Non-pigmented ciliary epithelial cell (primary cell): ENCODE results near the gene ORM2.

ENCODE experiments used
- DNase-seq: peaks from one replicate; pipeline ENCODE4 v3.0.0-alpha.2; 2010; ENCODE audit warnings: low read depth

ORM2 gene

DNA sequence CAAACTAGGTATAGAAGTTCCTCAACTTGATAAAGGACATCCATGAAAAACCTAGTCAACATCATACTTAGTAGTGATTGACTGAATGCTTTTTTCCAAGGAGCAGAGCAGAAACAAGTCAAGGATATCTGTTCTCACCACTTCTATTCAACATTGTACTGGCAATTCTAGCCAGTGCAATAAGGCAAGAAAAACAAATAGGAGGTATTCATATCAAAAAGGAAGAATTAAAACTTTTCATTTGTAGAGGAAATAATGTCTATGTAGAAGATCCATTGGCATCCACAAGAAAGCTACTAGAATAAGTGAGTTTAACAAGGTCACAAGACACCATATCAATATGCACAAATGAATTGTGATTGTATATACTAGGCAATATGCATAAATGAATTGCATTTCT is 35.0 kb upstream of the ORM2 start:
- DNase-seq: no peak

DNA sequence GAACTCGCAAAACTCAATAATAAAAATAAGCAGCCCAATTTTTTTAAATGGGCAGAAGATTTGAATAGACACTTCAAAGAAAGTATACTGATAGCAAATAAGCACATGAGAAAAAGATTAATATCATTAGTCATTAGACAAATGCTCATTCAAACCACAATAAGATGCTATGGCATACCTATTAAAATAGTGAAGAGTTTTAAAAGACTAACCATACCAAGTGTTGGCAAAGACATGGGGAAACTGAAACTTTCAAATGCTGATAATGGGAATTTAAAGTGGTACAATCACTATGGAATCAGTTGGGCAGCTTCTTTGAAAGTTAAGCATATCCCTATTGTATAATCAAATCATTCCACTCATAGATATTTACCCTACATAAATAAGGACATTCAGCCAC is 33.3 kb upstream of the ORM2 start:
- no peak for DNase-seq

DNA sequence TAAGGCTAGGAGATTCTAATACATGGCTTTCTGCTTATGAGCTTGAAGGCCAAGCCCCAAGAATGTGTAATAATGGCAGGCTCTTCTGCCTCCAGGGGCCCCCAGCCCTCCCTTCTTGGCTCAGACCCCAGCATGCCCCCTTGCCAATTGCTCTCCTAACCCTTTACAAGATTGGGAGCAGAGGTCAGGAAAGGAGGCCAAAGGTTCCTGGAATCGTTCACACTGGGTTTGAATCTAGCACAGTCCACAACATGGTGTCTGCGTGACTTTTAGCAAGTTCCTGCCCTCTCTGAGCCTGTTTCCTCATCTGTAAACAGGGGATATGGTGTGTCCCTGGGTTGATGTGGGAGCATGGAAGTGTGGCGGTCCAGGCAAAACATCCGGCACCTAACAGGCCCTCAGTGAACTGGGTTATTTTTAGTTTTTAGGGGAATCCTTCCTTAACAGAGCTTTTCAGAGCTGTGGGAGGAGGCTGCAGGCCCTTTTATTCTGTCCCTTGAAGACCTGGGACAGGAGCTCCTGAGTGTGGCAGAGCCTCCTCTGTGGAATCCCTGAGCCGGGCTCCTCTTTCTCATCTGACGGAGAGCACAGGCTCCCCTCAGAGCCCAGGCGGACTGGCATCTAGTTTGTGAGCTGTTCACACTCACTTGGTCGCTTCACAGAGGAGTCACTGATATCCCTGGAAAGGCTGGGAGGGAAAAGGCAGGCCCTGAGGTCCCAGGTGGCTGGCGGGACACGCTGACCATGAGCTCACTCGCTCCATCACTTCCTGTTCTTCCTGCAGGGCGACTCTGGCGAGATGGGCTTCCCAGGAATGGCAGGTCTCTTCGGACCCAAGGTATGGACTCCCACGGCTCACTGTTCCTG is 30.1 kb upstream of the ORM2 start:
- DNase-seq: no peak

DNA sequence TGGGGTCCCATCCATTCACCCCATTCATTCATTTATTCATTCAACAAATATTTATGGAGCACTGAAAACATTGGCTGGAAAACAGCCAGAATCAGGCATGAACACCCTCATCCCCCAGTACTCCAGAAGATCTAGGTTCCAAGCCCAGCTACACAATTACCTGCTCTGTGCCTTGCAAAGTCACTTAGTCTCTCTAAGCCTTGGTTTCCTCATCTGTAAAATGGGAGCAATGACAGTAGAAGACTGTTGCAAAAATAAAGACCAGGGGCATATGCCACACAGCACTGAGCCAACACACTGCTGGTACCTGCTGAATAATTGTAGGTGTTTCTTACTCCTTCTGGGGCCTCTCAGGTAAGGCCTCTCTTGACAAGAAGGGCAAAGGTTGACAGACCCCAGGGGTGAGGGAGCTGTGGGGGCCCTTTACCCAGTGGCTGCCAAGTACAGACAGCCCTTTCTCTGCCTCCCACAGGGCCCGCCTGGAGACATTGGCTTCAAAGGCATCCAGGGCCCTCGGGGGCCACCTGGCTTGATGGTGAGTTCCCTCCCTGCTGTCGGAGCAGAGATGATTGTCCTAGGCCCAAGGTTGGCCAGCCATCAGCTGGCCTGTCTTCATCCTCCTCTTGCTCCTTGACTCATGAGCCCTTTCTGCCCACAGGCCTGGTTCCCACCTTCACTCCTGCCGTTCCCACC is 29.4 kb upstream of the ORM2 start:
- no peak for DNase-seq

DNA sequence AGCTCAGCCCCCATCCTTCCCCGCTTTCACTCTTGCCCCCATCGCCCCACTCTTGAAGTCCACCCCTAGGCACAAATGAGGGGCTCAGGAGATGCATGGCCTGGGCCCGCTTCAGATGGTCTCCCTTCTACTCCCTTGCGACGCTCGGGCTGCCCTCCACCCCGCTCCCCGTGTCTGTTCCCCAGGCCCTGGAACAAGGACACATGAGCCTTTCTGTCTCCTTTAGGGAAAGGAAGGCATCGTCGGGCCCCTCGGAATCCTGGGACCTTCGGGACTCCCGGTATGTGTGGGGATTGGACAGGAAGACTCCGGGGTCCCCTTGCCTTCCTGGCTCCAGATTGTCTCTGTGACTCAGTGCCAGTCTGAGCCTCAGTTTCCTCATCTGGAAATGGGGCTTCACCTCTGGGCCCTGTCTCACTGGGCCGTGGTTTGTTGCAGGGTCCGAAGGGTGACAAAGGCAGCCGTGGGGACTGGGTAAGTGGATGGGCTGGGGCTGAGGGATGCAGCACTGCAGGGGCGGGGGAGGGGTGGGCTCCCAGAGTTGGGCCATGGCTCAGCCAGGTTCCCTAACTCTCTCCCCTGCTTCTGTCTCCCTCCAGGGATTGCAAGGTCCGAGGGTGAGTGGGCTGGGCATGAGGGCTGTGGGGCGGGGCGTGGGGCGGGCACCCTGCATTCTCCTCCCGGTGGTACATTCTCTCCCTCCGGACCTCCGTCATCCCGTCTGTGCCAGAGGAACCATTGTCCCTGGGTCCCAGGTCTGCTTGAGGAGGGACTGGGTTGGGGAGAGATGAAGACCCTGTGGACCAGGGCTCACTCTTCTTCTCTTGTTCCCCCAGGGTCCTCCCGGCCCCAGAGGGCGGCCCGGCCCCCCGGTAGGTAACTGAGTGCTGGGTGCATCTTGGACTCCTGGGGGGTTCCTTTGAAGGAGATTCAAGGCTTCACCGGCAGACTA is 28.5 kb upstream of the ORM2 start:
- no peak for DNase-seq

DNA sequence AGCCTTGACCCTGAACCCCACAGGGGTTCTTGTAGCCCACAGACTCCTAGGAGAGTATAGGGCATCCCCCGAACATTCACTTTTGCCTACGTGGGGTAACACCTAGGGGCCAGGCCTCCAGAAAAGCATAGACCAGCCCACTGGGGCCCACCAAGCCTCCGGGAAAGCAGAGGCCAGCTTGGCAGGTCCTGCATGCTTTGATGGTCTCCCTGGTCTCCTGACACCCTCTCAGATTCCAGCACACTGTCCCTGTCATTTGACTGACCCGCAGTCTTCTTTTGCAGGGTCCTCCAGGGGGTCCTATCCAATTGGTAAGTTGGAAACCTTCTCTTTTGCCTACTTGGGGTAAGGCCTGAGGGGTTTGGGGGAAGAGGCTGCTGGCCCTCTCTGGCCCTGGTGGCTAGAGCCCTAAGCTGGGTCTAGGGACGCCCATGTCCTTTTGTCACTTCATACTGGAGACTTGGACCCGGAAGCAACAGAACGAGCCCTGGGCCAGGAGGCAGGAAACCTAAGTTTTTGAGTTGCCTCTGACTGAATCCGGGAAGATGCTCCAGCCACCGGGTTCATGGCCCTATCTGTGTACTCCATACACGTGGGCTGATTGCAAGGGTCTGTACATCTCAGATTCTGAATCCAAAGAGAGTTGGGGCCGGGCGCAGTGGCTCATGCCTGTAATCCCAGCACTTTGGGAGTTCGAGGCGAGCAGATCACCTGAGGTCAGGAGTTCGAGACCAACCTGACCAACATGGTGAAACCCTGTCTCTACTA is 27.7 kb upstream of the ORM2 start:
- no peak for DNase-seq

GRCh38 chr9:114302727-114303126 is 26.9 kb upstream of the ORM2 start:
- DNase-seq: no peak

DNA sequence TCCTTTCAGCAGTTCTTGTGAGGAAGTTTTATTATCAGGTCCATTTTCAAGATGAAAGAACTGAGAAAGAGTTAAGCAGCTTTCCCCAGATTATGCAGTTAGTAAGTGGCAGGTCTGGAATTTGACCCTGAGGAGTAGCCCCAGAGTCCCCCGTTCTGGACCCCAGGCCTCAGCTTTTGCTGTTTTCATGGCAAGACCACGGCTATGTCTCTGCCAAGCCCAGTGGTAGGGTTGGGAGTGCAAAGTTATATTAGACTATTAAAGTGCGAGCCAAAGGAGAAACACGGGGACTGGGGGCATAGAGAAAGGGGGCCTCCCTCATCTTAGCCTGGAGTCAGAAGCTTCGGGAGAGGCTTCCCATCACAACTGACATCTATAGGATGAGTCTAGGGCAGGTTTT is 26.1 kb upstream of the ORM2 start:
- no peak for DNase-seq

DNA sequence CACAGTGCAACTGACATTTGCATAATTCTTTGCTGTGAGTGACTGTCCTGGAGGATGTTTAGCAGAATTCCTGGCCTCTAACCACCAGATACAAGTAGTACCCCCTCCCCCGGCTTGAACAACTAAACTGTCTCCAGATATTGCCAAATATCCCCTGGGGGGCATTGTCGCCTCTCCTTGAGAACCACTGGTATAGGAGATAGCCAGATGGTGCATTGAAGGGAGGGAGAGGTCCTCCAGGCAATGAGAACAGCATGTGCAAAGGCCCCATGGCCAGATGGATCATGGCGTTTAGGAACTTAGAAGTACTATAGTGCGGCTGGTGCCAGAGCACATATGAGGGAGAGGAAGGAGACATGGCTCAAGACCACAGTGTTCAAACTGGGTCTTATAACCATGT is 25.7 kb upstream of the ORM2 start:
- DNase-seq: no peak

DNA sequence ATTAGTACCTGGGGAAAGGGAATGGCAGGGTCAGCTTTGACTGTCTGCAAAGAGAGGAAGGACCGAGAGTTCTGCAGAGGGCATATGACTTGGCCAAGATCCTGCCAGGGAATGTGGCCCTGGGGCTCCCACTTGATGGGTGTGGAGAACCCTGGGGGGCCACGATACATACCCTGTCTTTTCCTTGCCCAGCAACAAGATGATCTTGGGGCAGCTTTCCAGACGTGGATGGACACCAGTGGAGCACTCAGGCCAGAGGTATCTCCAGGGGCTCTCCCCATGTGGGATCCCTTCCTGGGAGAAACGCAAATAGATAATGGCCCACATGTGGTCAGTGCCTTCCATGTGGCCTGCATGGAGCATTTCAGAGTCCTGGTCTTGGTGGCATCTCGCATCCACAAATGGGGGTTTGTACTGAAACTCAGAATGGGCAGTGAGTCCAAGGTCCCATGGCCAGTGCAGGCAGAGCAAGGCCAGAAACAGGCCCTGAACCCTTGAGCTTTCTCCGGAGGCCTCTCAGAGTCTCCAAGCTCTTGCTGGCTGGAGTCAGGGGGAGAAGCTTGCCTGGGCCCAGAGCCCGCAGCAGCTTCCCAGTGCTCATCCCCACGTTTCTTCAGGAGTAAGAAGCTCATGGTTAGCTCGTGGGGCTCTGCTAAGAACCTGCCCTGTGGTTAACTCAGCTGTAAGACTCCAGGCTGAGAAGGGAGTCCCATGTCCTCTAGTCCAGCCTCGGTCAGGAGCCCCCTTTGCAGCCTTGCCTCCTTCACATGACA is 25.1 kb upstream of the ORM2 start:
- DNase-seq: no peak

DNA sequence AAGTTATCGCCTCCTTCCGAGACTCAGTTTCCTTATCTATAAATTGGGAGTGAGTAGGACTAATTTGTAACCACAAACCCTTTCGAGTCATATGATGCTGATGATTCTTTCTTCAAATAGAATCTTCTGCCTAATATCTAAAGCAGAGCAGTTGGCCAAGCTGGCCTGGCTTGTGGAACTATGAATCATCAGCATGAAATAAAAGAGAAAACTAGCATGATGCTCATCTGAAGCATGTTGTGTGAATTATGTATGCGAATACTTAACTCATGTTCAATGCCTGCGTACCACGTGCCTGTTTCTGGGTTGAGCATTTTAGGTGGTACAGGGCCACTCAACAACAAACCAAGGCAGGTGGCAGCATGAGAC is 21.8 kb upstream of the ORM2 start:
- DNase-seq: no peak

DNA sequence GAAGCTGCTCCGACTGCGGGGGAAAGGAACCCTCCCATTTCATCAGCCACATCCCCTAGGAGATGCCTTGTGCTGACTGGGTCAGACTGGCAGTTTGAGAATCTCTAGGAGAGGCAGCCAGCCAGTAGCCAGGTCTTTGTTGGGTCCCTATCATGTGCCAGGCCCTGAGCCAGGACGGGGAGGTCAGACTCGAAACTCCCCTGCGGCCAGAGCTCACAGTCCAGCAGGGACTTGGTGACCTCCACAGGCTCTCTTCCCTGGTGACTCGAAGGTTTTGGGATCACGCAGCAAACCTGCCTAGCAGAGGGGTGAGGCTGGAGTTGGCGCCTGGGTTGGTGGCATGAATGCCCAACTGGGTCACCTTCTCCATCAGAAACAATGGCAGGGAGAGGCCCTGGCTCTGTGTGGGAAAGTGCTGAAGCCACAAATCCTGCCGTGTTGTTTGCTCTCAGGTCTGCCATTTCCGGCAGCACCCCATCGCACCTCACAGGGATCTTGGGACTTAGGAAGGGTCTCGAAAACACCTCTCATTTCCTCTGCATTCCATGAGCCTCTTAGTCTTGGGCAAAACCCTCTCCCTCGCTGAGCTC is 21.2 kb upstream of the ORM2 start:
- no peak for DNase-seq

DNA sequence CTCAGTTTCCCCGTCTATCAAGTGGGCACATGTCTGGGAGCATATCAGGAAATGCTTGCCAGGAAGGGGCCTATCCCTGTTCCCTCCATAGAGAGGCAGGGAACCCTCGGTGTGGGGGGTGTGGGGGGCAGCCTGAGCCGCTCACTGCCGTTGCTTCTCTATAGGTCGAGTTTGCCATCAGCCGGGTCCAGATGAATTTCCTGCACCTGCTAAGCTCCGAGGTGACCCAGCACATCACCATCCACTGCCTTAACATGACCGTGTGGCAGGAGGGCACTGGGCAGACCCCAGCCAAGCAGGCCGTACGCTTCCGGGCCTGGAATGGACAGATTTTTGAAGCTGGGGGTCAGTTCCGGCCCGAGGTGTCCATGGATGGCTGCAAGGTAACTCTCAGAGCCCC is 20.6 kb upstream of the ORM2 start:
- DNase-seq: no peak

DNA sequence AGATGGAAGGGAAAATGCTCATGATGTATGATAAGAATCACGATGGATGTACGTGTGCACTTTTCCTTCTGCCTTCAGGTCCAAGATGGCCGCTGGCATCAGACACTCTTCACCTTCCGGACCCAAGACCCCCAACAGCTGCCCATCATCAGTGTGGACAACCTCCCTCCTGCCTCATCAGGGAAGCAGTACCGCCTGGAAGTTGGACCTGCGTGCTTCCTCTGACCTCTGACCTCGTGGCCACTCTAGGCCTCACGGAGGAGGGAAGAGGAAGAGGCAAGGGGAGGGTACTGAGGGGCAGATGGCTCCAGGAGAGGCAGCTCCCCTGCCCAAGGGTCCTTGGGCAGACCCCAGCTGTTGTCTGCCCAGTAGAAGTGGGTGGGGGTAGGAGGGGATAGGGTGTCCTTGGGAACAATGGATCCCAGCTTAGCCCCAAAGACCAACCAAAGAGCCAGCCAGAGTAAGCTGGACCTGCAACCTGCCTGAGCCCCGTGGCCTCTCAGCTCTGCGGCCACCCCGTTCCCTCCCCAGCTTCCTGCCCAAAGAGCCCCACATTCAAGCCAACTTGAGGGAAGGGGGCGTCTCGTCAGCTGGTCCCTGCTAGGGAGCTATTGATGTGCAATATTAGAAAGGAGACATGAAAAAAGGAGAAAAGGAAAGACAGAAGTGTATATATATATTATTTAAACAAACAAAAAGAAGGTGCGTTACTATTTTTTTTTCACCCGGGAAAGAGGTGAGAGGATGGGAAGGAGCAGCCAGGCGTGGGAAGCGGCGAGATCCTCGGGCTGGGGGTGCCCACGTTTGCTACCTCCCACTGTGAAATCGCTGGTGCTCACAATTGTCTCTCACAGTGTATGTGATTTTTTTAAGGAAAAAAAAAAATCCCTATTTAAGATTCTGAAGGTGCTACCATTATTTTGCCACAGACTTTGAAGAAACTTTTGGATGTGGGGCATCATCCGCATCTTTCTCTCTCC is 18.9 kb upstream of the ORM2 start:
- DNase-seq: no peak

GRCh38 chr9:114311571-114312512 is 17.8 kb upstream of the ORM2 start:
- no peak for DNase-seq

- no peak for DNase-seq
Observed at GRCh38 chr9:114312513-114312875, 17.2 kb upstream of the ORM2 start.

GRCh38 chr9:114313186-114313585 is 16.5 kb upstream of the ORM2 start:
- no peak for DNase-seq

- DNase-seq: no peak
Observed at GRCh38 chr9:114314256-114314867, 15.3 kb upstream of the ORM2 start.
